Cortex of kidney (tissue), 1 donor: ENCODE results near the gene RHCE.
"Not testable (repeated sequence)": the region's sequence is repeated elsewhere in the genome, so short reads cannot be mapped to it uniquely, and the experiment has no call there.

ENCODE experiments used
- DNase-seq: peaks from one replicate; lab custom pipeline; 2025; lab: John Stamatoyannopoulos, UW

Gene RHCE

GRCh38 chr1:25341746-25342145 is 78.9 kb downstream of the RHCE start:
- DNase-seq = no peak

- no peak for DNase-seq
Observed at GRCh38 chr1:25338986-25339385, 81.6 kb downstream of the RHCE start.

- DNase-seq = no peak
Observed at GRCh38 chr1:25338188-25338981, 82.2 kb downstream of the RHCE start, which contains the start of gene TMEM50A. Gene TMEM50A (plus strand): TSS chr1:25338334. CDS start chr1:25340487, 2,153 bp downstream.

- not testable (repeated sequence) for DNase-seq
Observed at GRCh38 chr1:25337483-25338187, 83.0 kb downstream of the RHCE start.

- DNase-seq = not testable (repeated sequence)
Observed at GRCh38 chr1:25336922-25337354, 83.7 kb downstream of the RHCE start.

- not testable (repeated sequence) for DNase-seq
Observed at GRCh38 chr1:25329950-25330349, 90.7 kb downstream of the RHCE start.

GRCh38 chr1:25329336-25329735 is 91.3 kb downstream of the RHCE start:
- not testable (repeated sequence) for DNase-seq

GRCh38 chr1:25328791-25329185 is 91.8 kb downstream of the RHCE start:
- not testable (repeated sequence) for DNase-seq

GRCh38 chr1:25327864-25328790 is 92.5 kb downstream of the RHCE start:
- DNase-seq = not testable (repeated sequence)

- DNase-seq = not testable (repeated sequence)
Observed at GRCh38 chr1:25324407-25324806, 96.2 kb downstream of the RHCE start.

GRCh38 chr1:25322127-25322526 is 98.5 kb downstream of the RHCE start:
- DNase-seq = not testable (repeated sequence)

GRCh38 chr1:25320314-25320938 is 100.2 kb downstream of the RHCE start:
- not testable (repeated sequence) for DNase-seq

- DNase-seq = not testable (repeated sequence)
Observed at GRCh38 chr1:25312806-25313470, 107.7 kb downstream of the RHCE start.
